HepG2 (cell line): Measurements from ENCODE around the gene CACNA1G. TPM values are rescaled to one million over a fixed set of nuclear protein-coding genes. Genes with fewer than 3 reads are reported as not detected.

Experiments
- ATF7 ChIP-seq, 2 experiments: fragments of 450-650 bp in 1 of 2; sonication (generic) in 1 of 2; formaldehyde crosslinking in 1 of 2; IDR thresholded peaks; 2 replicates each; pipeline versions ENCODE4 v1.4.0 to v1.6.1; 2016 to 2020; ENCODE audit warnings: antibody characterized with exemption in 1 of 2, mild to moderate bottlenecking in 1 of 2, missing genetic modification reagents in 1 of 2
- BATF2 ChIP-seq: sonication (generic); formaldehyde crosslinking; IDR thresholded peaks from 2 replicates; pipeline ENCODE4 v1.8.0; 2022; ENCODE audit warnings: mild to moderate bottlenecking, missing genetic modification reagents, moderate library complexity
- CSRNP2 ChIP-seq: sonication (generic); formaldehyde crosslinking; conservative IDR thresholded peaks from 2 replicates; pipeline ENCODE4 v1.8.0; 2022; ENCODE audit warnings: low read depth, missing genetic modification reagents
- ETS1 ChIP-seq: sonication (generic); formaldehyde crosslinking; IDR thresholded peaks from 2 replicates; pipeline ENCODE4 v1.4.0; 2020; ENCODE audit warnings: missing genetic modification reagents
- HNF4G ChIP-seq, 2 experiments: sonication (generic) in 1 of 2; formaldehyde crosslinking in 1 of 2; IDR thresholded peaks; 2 replicates each; pipeline versions ENCODE4 v1.4.0 to v1.6.1; 2011 to 2020; ENCODE audit warnings: borderline replicate concordance in 2 of 2, low read depth in 2 of 2, mild to moderate bottlenecking in 2 of 2, low read length in 1 of 2, missing genetic modification reagents in 1 of 2, moderate library complexity in 1 of 2
- KDM3A ChIP-seq: IDR thresholded peaks from 2 replicates; pipeline ENCODE4 v1.6.1; 2018; ENCODE audit warnings: low read depth, missing compliant biosample characterization
- KMT2A ChIP-seq: sonication (generic); formaldehyde crosslinking; IDR thresholded peaks from 2 replicates; pipeline ENCODE4 v1.4.0; 2020; ENCODE audit warnings: missing genetic modification reagents
- NFYB ChIP-seq: sonication (generic); formaldehyde crosslinking; IDR thresholded peaks from 2 replicates; pipeline ENCODE4 v1.4.0; 2020; ENCODE audit warnings: missing genetic modification reagents
- PHF20 ChIP-seq: sonication (generic); formaldehyde crosslinking; IDR thresholded peaks from 2 replicates; pipeline ENCODE4 v1.5.0; 2020; ENCODE audit warnings: mild to moderate bottlenecking, missing genetic modification reagents
- PPARG ChIP-seq: conservative IDR thresholded peaks from 2 replicates; pipeline ENCODE4 v1.6.1; 2016; ENCODE audit warnings: missing biosample characterization, missing genetic modification reagents
- TBP ChIP-seq: sonication (generic); formaldehyde crosslinking; IDR thresholded peaks from 2 replicates; pipeline ENCODE4 v1.5.0; 2020; ENCODE audit warnings: missing genetic modification reagents
- ZBTB40 ChIP-seq, 2 experiments: fragments of 450-650 bp in 1 of 2; sonication (generic) in 1 of 2; formaldehyde crosslinking in 1 of 2; IDR thresholded peaks; 2 replicates each; pipeline versions ENCODE4 v1.6.1 to v1.8.0; 2016 to 2022; ENCODE audit warnings: antibody characterized with exemption in 1 of 2, mild to moderate bottlenecking in 1 of 2, missing genetic modification reagents in 1 of 2
- ZMAT3 ChIP-seq: sonication (generic); formaldehyde crosslinking; conservative IDR thresholded peaks from 2 replicates; pipeline ENCODE4 v1.7.0; 2021; ENCODE audit warnings: missing genetic modification reagents
- ZNF296 ChIP-seq: sonication (generic); formaldehyde crosslinking; conservative IDR thresholded peaks from 2 replicates; pipeline ENCODE4 v1.5.0; 2020; ENCODE audit warnings: mild to moderate bottlenecking, missing genetic modification reagents
- ZNF451 ChIP-seq: sonication (generic); formaldehyde crosslinking; IDR thresholded peaks from 2 replicates; pipeline ENCODE4 v1.5.0; 2020; ENCODE audit warnings: mild to moderate bottlenecking, missing genetic modification reagents
- polyA plus RNA-seq, 8 experiments: library from polyadenylated mRNA; depleted of rRNA in 3 of 8; stranded (reverse) in 7 of 8; unstranded in 1 of 8; fragments of >200 nt; fragmentation: Illumina TruSeq in 4 of 8; extraction: Trizol in 4 of 8; gene quantifications; 2 replicates each; pipeline versions ENCODE4 v1.2.1 to v1.2.3, GENCODE V29; 2011 to 2016; ENCODE audit warnings: low read depth in 4 of 8, missing spikeins in 1 of 8, mixed read lengths in 1 of 8; ENCODE audit not compliant: insufficient read depth in 1 of 8
- total RNA-seq, 5 experiments: library from RNA; depleted of rRNA; stranded (reverse); fragments of >200 nt; fragmentation: Illumina TruSeq; extraction: Trizol; gene quantifications; 2 replicates each; pipeline ENCODE4 v1.2.3, GENCODE V29; 2016; ENCODE audit warnings: low read depth in 1 of 5

The CACNA1G gene
- total and polyA plus RNA-seq, 2 of the 13 experiments (the other 11 are each of a cell fraction or from before 2014, with no cell fraction given): 0.02 TPM; not detected in 1

- TF ChIP-seq NFYB (CRISPR knock-in tag) (no peak; the same call in 1 of the 2 replicates), HNF4G (IDR thresholded peaks at IDR 0.05; ENCODE audit: borderline replicate concordance, low read depth, low read length) (peak; percentile 86), HNF4G (CRISPR knock-in tag; IDR thresholded peaks at IDR 0.05; ENCODE audit: borderline replicate concordance, low read depth) (peak; percentile 84; the same call in 1 of the 2 replicates), ATF7 (IDR thresholded peaks at IDR 0.05) (no peak; the same call in 1 of the 2 replicates), ATF7 (CRISPR knock-in tag; IDR thresholded peaks at IDR 0.05) (no peak), ETS1 (CRISPR knock-in tag) (no peak), ZMAT3 (CRISPR knock-in tag) (no peak), KDM3A (CRISPR knock-in tag) (no peak), ZBTB40 (IDR thresholded peaks at IDR 0.05) (no peak), ZBTB40 (CRISPR knock-in tag; IDR thresholded peaks at IDR 0.05) (no peak), KMT2A (no peak), PPARG (CRISPR knock-in tag) (peak; percentile 65), ZNF451 (CRISPR knock-in tag) (0 out of 2 replicates have a peak, but pooled peaks have one; percentile 41), CSRNP2 (no peak), ZNF296 (CRISPR knock-in tag) (no peak), BATF2 (no peak), PHF20 (CRISPR knock-in tag) (no peak), TBP (CRISPR knock-in tag) (no peak)
Measured at GRCh38 chr17:50640686-50641351, 80.3 kb downstream of the CACNA1G start (continued).
